ENCODE data around the gene HS1BP3.

HS1BP3 gene

GRCh38 chr2:20612925-20613916 is 37.7 kb downstream of the HS1BP3 start:
- H3K27ac ChIP-seq, result peak overlapping the region in 4 of 21 experiments; percentile 4 to 40 (median 12)
- H3K4me3 ChIP-seq, result no peak overlapping the region

GRCh38 chr2:20611844-20612356 is 39.0 kb downstream of the HS1BP3 start:
- H3K4me3 ChIP-seq, result no peak overlapping the region
- H3K27ac ChIP-seq, result peak overlapping the region in 7 of 21 experiments; percentile 23 to 61 (median 44)

GRCh38 chr2:20611077-20611843 is 39.6 kb downstream of the HS1BP3 start:
- Histone ChIP-seq H3K27ac (peak overlapping the region in 7 of 21 experiments; percentile 23 to 61 (median 44)), H3K4me3 (no peak overlapping the region)

- H3K27ac ChIP-seq, result no peak overlapping the region
- H3K4me3 ChIP-seq, result no peak overlapping the region
Observed at GRCh38 chr2:20609995-20610357, 40.9 kb downstream of the HS1BP3 start.

GRCh38 chr2:20609349-20609994 is 41.4 kb downstream of the HS1BP3 start:
- Histone ChIP-seq H3K4me3 (no peak overlapping the region), H3K27ac (peak overlapping the region in 3 of 21 experiments; percentile 9 to 40 (median 15))

- no peak overlapping the region for H3K4me3 ChIP-seq
- H3K27ac ChIP-seq, result peak overlapping the region in 3 of 21 experiments; percentile 9 to 40 (median 15)
Observed at GRCh38 chr2:20608666-20609348, 42.1 kb downstream of the HS1BP3 start.

GRCh38 chr2:20607446-20607845 is 43.5 kb downstream of the HS1BP3 start:
- H3K27ac ChIP-seq, result no peak overlapping the region
- H3K4me3 ChIP-seq, result no peak overlapping the region

- Histone ChIP-seq H3K27ac (no peak overlapping the region), H3K4me3 (no peak overlapping the region)
Observed at GRCh38 chr2:20606198-20606597, 44.7 kb downstream of the HS1BP3 start.

GRCh38 chr2:20604951-20605381 is 45.9 kb downstream of the HS1BP3 start:
- peak overlapping the region in 12 of 21 experiments; percentile 3 to 72 (median 50) for H3K27ac ChIP-seq
- H3K4me3 ChIP-seq, result no peak overlapping the region

- Histone ChIP-seq H3K4me3 (no peak overlapping the region), H3K27ac (peak overlapping the region in 8 of 21 experiments; percentile 3 to 72 (median 52))
Observed at GRCh38 chr2:20604401-20604911, 46.4 kb downstream of the HS1BP3 start.

- peak overlapping the region in 5 of 21 experiments; percentile 35 to 72 (median 55) for H3K27ac ChIP-seq
- no peak overlapping the region for H3K4me3 ChIP-seq
Observed at GRCh38 chr2:20603791-20604190, 47.1 kb downstream of the HS1BP3 start.

GRCh38 chr2:20602803-20603202 is 48.1 kb downstream of the HS1BP3 start:
- no peak overlapping the region for H3K4me3 ChIP-seq
- no peak overlapping the region for H3K27ac ChIP-seq

- H3K27ac ChIP-seq, result no peak overlapping the region
- no peak overlapping the region for H3K4me3 ChIP-seq
Observed at GRCh38 chr2:20600756-20601325, 50.1 kb downstream of the HS1BP3 start.

- no peak overlapping the region for H3K4me3 ChIP-seq
- peak overlapping the region in 7 of 21 experiments; percentile 26 to 43 (median 34) for H3K27ac ChIP-seq
Observed at GRCh38 chr2:20599861-20600461, 50.9 kb downstream of the HS1BP3 start.

- Histone ChIP-seq H3K27ac (peak overlapping the region in 5 of 21 experiments; percentile 22 to 39 (median 34)), H3K4me3 (no peak overlapping the region)
Observed at GRCh38 chr2:20599001-20599600, 51.8 kb downstream of the HS1BP3 start.

GRCh38 chr2:20597860-20598183 is 53.1 kb downstream of the HS1BP3 start:
- peak overlapping the region in 7 of 21 experiments; percentile 0 to 84 (median 19) for H3K27ac ChIP-seq
- H3K4me3 ChIP-seq, result no peak overlapping the region

- no peak overlapping the region for H3K4me3 ChIP-seq
- peak overlapping the region in 10 of 21 experiments; percentile 0 to 84 (median 25) for H3K27ac ChIP-seq
Observed at GRCh38 chr2:20596973-20597859, 53.7 kb downstream of the HS1BP3 start.
